ENCODE results near the gene KLLN.
A peak's percentile ranks its signal among the peaks of the same experiment; 100 is the strongest.
"Not testable (repeated sequence)": the region's sequence is repeated elsewhere in the genome, so short reads cannot be mapped to it uniquely, and the experiment has no call there.

The KLLN gene

GRCh38 chr10:87860816-87861403, 2.4 kb downstream of the KLLN start:
- DNase-seq (ENCODE audit: low read depth, low spot score): no peak
- H3K4me3 ChIP-seq (ENCODE audit: low read depth, low read length): no peak overlapping the region
- TF ChIP-seq CTCF (IDR thresholded peaks at IDR 0.05; ENCODE audit: low read depth, low read length): no peak
- in situ Hi-C loops (cut with HindIII; ENCODE audit: low sequenced_read_pairs): no loop called here

GRCh38 chr10:87860156-87860795, 3.1 kb downstream of the KLLN start:
- in situ Hi-C loops (cut with HindIII; ENCODE audit: low sequenced_read_pairs): no loop called here
- H3K4me3 ChIP-seq (ENCODE audit: low read depth, low read length): no peak overlapping the region
- peak; percentile 54 for TF ChIP-seq CTCF (IDR thresholded peaks at IDR 0.05; ENCODE audit: low read depth, low read length)
- DNase-seq (ENCODE audit: low read depth, low spot score): peak; percentile 81

- DNase-seq (ENCODE audit: low read depth, low spot score); in situ Hi-C loops (cut with HindIII; ENCODE audit: low sequenced_read_pairs); H3K4me3 ChIP-seq (ENCODE audit: low read depth, low read length): not testable (repeated sequence)
These were observed 7.7 kb downstream of the KLLN start for GRCh38 chr10:87855665-87856064.

- DNase-seq (ENCODE audit: low read depth, low spot score); H3K4me3 ChIP-seq (ENCODE audit: low read depth, low read length); in situ Hi-C loops (cut with HindIII; ENCODE audit: low sequenced_read_pairs): not testable (repeated sequence)
These were observed 8.1 kb downstream of the KLLN start for GRCh38 chr10:87855247-87855646.

- DNase-seq (ENCODE audit: low read depth, low spot score): no peak
- H3K4me3 ChIP-seq (ENCODE audit: low read depth, low read length): no peak overlapping the region
- in situ Hi-C loops (cut with HindIII; ENCODE audit: low sequenced_read_pairs): no loop called here
- no peak for TF ChIP-seq CTCF (IDR thresholded peaks at IDR 0.05; ENCODE audit: low read depth, low read length)
These were observed 11.2 kb downstream of the KLLN start for GRCh38 chr10:87852089-87852488.

GRCh38 chr10:87850742-87851205, 12.6 kb downstream of the KLLN start:
- in situ Hi-C loops (cut with HindIII; ENCODE audit: low sequenced_read_pairs): no loop called here
- peak; percentile 72 for TF ChIP-seq CTCF (IDR thresholded peaks at IDR 0.05; ENCODE audit: low read depth, low read length)

GRCh38 chr10:87849001-87849400, 14.3 kb downstream of the KLLN start:
- in situ Hi-C loops (cut with HindIII; ENCODE audit: low sequenced_read_pairs): no loop called here

More at GRCh38 chr10:87850742-87851205, 12.6 kb downstream of the KLLN start:
- no peak overlapping the region for H3K4me3 ChIP-seq (ENCODE audit: low read depth, low read length)
- DNase-seq (ENCODE audit: low read depth, low spot score): peak; percentile 72

More at GRCh38 chr10:87849001-87849400, 14.3 kb downstream of the KLLN start:
- no peak for DNase-seq (ENCODE audit: low read depth, low spot score)
- TF ChIP-seq CTCF (IDR thresholded peaks at IDR 0.05; ENCODE audit: low read depth, low read length): no peak
- H3K4me3 ChIP-seq (ENCODE audit: low read depth, low read length): no peak overlapping the region

All from astrocyte of the spinal cord (primary cell).